ENCODE measurements around the gene WHRN.
A peak's percentile ranks its signal among the peaks of the same experiment; 100 is the strongest.

The WHRN gene

GRCh38 chr9:114473447-114473801 lies 31.8 kb downstream of the WHRN start:
- no peak for DNase-seq (ENCODE audit: low read depth in 4 of 4, low spot score in 1 of 4)

DNA sequence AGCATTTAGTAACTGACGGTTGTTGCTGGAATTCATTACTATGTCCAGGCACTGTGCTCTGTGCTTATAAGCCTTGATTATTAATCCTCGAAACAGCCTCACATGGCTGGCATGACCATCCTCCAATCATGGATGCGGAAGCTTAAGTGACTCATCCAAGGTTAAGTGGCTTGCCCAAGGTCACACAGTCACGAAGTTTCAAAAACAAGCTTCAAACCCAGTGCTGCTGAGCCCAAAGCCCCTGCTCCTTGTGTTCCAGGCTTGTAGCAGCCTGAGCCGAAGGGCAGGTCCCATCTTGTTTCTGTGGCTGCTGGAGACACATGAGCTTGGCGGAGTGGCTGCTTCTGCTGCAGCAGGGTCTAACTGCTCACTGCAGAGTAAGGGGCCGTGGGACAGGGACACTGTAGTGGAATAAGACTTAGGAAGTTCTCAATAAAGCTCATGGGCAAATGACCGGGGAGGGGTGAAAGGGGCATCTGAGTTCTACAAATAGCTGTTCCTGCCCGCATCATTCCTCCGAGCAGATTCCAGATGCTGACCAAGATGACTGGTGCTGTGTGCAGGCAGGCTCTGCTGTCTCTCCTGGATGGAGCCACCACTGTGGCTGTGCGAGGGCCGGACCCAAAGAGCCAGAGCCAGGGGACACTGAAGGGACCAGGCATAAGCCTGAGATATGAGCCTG lies 32.4 kb downstream of the WHRN start:
- no peak for DNase-seq (ENCODE audit: low read depth in 4 of 4, low spot score in 1 of 4)

DNA sequence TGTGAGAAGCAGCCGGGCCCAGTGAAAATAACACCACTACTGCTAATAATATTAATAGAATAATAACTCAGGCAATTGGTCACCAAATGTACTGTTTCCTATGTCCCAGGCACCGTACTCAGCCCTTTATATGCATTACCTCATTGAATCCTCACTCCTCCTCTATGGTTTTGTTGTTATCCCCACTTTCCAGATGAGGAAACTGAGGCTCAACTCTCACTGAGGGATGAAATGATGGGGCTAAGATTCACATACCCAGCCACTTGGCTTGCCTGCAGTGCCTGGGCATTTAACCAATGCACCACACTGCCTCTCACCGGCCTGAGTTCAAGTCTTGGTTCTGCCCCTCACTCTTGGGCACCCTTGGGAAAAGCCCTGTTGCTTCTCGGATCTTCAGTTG lies 34.1 kb downstream of the WHRN start:
- DNase-seq (ENCODE audit: low read depth in 4 of 4, low spot score in 1 of 4) = no peak

GRCh38 chr9:114470581-114470980 lies 34.7 kb downstream of the WHRN start:
- DNase-seq (ENCODE audit: low read depth in 4 of 4, low spot score in 1 of 4) = no peak

DNA sequence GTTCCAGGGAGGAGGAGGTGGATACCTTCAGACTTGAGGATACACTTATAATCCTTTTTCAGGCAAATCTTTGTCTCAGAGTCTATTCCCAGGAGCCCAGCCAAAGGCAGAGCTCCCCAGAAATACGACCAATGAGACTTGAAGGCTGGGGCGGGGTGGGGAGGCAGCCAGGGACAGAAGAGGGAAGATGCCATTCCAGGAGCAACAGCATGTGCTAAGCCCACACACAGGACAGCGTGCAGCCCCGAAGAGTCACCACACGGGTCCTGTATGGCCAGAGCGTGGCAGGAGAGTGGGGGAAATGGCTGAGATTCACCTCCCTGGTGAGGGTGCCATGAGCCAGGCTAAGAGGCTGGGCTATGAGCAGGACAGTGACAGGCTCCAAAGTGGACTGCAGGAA lies 35.2 kb downstream of the WHRN start:
- no peak for DNase-seq (ENCODE audit: low read depth in 4 of 4, low spot score in 1 of 4)

- no peak for DNase-seq (ENCODE audit: low read depth in 4 of 4, low spot score in 1 of 4)
Measured at GRCh38 chr9:114469091-114469853, 36.0 kb downstream of the WHRN start.

DNA sequence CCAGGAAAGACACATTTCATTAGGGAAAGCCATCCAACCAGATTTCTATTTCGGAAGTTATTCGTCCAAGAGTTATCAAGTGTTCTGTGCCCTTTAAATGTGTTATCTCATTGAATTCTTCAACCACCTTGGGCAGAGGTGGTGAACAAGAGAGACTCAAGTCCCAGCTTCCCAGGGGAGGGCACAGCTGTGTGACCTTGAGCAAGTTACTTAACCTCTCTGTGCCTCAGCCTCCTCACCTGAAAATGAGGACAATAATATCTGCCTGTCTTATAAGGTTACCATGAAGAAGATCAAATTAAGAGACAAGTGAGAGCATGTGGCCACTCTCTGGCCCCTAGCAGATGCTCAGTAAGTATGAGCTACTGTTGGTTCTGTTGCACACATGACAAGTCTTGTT lies 37.4 kb downstream of the WHRN start:
- DNase-seq (ENCODE audit: low read depth in 4 of 4, low spot score in 1 of 4) = no peak

- DNase-seq (ENCODE audit: low read depth in 4 of 4, low spot score in 1 of 4) = no peak
Measured at GRCh38 chr9:114467226-114467750, 38.0 kb downstream of the WHRN start.

DNA sequence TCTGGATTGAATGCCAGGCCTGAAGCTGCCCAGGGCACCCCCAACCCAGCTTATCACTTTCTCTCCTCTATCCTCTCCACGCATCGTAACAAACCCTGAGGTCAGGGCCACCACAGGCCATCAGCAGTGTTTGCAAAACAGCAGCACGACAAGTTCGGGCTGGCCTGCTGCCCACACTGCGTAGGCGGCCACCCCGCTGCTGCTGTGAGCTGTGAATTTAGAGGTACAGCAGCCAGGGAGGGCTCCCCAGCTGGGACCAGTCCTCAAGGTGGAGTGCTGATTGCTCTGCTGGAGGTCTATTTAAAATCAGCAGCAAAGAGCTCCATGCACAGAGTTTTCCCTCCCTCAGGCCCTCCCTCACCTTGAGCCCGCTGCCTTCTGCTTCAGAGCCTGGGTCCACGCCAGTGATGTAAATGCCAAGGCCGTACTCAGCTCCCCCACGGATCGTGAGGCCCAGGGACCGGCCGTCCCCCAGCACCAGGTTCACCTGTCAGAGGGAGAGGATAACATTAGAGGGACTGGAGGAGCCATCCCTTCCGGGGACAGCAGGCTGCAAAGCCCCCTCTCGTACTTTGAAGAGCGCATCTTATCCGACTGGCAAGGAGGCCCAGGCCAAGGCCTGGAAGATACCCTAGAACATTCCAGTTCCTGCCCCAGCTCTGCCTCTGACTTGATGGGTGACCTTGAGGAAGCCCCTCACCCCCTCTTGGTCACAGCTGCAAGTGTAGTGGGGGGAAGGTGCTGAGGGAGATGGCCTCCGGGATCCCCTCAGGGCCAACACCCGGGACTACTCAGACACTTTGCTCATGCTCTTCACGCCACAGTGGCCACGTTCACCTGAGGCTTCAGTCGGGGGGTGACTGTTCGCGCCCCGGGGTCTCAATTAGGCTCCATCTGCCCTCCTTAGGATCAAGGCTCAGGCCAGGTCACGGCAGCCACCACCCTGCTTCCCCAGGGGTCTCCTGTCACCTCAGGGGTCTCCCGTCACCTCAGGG lies 39.1 kb downstream of the WHRN start:
- DNase-seq (ENCODE audit: low read depth in 4 of 4, low spot score in 1 of 4) = no peak

- DNase-seq (ENCODE audit: low read depth in 4 of 4, low spot score in 1 of 4) = no peak
Measured at GRCh38 chr9:114465417-114465816, 39.9 kb downstream of the WHRN start.

DNA sequence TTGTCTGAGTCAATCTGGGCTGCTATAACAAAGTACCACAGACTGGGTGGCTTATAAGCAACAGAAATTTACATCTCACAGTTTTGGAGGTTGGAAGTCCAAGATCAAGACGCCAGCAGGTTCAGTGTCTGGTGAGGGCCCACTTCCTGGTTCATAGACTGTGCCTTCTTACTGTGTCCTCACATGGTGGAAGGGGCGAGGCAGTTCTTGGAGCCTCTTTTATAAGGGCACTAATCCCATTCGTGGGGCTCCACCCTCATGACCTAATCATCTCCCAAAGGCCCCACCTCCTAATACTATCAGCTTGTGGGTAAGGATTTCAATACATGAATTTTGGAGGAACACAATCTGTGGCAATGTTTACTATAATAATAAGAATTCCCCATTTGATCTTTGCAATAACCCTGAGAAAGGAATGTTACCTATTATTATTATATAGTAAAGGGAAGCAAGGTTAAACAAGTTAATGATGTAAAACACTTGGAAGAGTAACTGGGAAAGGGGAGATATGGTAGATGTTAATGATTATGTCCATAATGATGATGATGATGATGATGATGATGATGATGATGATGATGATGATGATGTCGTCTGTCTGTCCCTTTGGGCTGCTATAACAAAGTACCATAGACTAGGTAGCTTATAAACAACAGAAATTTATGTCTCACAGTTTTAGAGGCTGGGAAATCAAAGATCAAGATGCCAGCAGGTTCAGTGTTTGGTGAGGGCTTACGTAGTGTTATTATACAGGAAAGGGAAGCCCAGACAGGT lies 40.8 kb downstream of the WHRN start:
- DNase-seq (ENCODE audit: low read depth in 4 of 4, low spot score in 1 of 4) = no peak

DNA sequence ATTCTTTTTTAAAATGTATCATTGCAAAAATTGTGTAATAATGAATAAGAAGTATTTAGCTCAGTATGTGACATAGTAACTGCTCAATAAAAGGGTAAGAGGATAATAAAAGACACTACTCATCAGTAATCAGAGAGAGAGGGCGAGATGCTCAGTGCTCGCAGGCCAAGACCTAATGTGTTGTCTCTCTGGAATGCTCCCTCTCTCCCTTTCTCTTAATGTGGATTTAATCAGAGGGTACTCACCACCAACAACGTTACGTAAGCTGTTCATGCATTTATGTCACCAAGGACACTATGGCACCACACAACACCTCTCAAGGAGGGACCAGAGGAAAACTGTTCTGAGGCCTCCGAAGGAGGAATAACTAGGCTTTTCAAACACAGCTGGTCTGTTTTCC lies 42.5 kb downstream of the WHRN start:
- DNase-seq (ENCODE audit: low read depth in 4 of 4, low spot score in 1 of 4) = no peak

GRCh38 chr9:114461468-114461867 lies 43.8 kb downstream of the WHRN start:
- no peak for DNase-seq (ENCODE audit: low read depth in 4 of 4, low spot score in 1 of 4)

- DNase-seq (ENCODE audit: low read depth in 4 of 4, low spot score in 1 of 4) = no peak
Measured at GRCh38 chr9:114460513-114461199, 44.6 kb downstream of the WHRN start.

- no peak for DNase-seq (ENCODE audit: low read depth in 4 of 4, low spot score in 1 of 4)
Measured at GRCh38 chr9:114459464-114459863, 45.8 kb downstream of the WHRN start.

- DNase-seq (ENCODE audit: low read depth in 4 of 4, low spot score in 1 of 4) = no peak
Measured at GRCh38 chr9:114456929-114457328, 48.3 kb downstream of the WHRN start.

GRCh38 chr9:114454652-114455051 lies 50.6 kb downstream of the WHRN start:
- no peak for DNase-seq (ENCODE audit: low read depth in 4 of 4, low spot score in 1 of 4)

- peak in 2 of 4 experiments; percentile 7 to 13 for DNase-seq (ENCODE audit: low read depth in 4 of 4, low spot score in 1 of 4)
Measured at GRCh38 chr9:114452219-114453165, 52.8 kb downstream of the WHRN start.

DNA sequence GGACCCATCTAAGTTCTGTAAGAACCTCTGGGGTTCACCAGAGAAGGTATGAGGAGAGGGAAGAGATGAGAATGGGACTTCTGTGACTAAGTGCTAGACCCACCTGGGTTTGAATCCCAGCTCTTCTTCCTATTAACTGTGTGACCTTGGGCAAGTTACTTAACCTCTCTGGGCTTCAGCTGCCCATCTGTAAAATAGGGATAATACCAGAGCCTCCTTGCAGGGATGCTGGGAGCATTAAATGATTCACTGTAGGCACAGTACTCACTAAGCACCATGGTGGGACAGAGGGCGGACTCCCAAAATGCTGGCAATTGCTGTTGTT lies 53.6 kb downstream of the WHRN start:
- no peak for DNase-seq (ENCODE audit: low read depth in 4 of 4, low spot score in 1 of 4)
